IPS DF 4.7 (cell line): ENCODE data around the gene SERINC4.
"Not testable (repeated sequence)": the region's sequence is repeated elsewhere in the genome, so short reads cannot be mapped to it uniquely, and the experiment has no call there.

Source experiments
- DNase-seq: peaks from one replicate; pipeline ENCODE4 v3.0.0-alpha.2; 2013; ENCODE audit warnings: low spot score; ENCODE audit errors: extremely low read depth

Gene SERINC4

DNA sequence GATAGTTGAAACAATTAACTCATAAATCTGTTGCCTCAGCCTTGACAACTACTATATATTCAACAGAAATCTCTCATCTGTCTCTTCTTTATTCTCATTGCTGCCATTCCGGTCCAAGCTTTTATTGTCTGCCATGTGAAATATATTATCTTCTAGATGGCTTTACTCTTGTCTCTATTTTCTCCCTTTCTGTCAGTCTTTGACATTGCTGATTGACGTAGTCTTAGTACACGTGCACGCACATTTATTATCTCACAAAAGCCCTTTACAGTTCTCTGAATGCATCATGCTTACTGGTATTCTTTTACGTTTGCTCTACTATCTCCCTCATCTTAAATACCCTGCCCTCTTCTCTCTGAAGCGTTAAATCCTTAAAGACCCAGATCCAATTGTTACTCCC lies 48.1 kb downstream of the SERINC4 start:
- DNase-seq: no peak

DNA sequence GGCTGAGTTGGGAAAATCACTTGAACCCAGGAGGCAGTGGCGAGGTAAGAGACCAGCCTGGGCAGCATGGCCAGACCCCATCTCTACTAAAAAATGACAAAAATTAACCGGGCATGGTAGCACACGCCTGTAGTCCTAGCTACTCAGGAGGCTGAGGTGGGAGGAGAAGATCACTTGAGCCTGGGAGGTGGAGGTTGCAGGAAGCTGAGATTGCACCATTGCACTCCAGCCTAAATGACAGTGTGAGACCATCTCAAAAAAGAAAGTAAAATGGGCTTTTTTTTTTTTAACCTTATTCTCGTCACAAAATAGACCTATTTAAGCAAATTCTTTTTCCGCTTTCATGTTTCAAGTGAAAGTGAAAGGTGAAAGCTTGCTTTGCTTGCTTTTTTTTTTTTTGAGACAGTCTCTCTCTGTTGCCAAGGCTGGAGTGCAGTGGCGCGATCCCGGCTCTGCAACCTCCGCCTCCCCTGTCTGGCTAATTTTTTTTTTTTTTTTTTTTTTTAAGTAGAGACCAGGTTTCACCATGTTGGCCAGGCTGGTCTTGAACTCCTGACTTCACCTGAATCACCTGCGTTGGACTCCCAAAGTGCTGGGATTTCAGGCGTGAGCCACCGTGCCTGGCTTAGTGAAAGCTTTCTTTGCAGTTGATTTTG lies 50.2 kb downstream of the SERINC4 start:
- DNase-seq: no peak

DNA sequence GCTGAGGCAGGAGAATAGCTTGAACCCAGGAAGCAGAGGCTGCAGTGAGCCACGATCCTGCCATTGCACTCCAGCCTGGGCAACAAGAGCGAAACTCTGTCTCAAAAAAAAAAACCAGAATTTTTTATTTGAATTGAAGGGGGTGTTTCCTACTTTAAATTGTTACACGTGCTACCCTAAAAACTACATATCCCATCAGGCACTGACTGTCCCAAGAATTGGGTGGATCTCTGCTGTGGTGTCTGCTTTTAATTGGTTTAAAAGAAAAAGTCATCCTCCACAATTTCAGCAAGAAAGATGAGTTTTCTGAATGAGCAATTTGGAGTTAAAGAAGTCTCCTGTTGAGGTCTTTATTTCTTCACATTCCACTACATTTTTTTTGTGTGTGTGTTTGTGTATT lies 51.6 kb downstream of the SERINC4 start:
- no peak for DNase-seq

DNA sequence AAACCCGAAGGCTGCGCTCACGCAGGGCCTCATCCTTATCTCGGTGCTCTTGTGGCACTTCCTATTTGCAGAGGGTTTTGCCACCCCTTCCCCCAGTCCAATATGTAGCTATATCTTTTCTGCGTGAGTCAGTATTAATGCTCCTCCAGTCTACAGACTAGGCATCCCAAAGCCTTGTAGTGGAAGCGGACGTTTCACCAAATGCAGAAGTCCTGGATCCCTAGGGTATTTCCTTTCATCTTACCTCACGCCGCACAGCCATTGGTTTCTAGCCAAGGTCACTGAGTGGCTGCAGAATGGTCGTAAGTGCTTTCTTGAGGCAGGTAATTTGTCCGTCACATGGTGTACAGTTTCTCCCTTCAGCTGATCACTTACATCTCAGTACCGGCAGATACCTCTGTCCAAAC lies 53.1 kb downstream of the SERINC4 start:
- not testable (repeated sequence) for DNase-seq

DNA sequence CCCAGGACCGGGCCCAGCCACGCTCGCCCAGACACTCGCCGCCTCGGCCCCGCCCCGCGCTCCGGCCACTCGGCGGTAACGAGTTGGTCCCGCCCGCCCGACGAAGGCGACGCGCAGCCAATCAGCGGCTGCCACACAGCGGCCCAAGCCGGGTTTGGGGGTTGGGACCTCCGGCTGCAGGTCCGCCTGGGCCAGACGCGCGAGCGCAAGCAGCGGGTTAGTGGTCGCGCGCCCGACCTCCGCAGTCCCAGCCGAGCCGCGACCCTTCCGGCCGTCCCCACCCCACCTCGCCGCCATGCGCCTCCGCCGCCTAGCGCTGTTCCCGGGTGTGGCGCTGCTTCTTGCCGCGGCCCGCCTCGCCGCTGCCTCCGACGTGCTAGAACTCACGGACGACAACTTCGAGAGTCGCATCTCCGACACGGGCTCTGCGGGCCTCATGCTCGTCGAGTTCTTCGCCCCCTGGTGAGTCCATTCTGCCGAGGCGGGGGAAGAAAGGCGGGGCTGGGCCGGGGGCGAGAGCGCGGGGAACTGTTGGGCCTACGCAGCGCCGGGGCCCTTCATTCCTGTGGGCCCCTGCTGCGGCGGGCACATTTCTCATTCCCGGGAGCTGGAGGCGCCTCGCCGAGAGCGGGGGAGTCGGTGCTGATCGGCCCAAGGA lies 53.6 kb downstream of the SERINC4 start, which contains the start of gene PDIA3:
TSS of gene PDIA3 (plus strand) at position 194 of the 658 bp plus-strand sequence. CDS start at position 296, 102 bp downstream.
- DNase-seq: peak; percentile 46
